ENCODE measurements around the gene SECISBP2. TPM values are rescaled to one million over a fixed set of nuclear protein-coding genes. Genes with fewer than 3 reads are reported as not detected.

The SECISBP2 gene
- total and polyA plus RNA-seq, 2 of the 13 experiments (the other 11 are each of a cell fraction or from before 2014, with no cell fraction given), result 32.4 to 38.0 TPM

GRCh38 chr9:89357331-89358197 lies 39.3 kb downstream of the SECISBP2 start (continued):
- TF ChIP-seq MIXL1 (CRISPR knock-in tag; IDR thresholded peaks at IDR 0.05) (peak; percentile 96), MBNL3 (CRISPR knock-in tag; conservative IDR thresholded peaks at IDR 0.05) (no peak), DRAP1 (CRISPR knock-in tag; IDR thresholded peaks at IDR 0.05) (peak; percentile 61; the same call in 1 of the 2 replicates), ZKSCAN8 (CRISPR knock-in tag; IDR thresholded peaks at IDR 0.05; ENCODE audit: borderline replicate concordance) (peak; percentile 86), ZNF788 (CRISPR knock-in tag; IDR thresholded peaks at IDR 0.05; ENCODE audit: borderline replicate concordance) (peak; percentile 81; the same call in 1 of the 2 replicates), NFKBIZ (CRISPR knock-in tag; IDR thresholded peaks at IDR 0.05) (peak; percentile 74; the same call in 1 of the 2 replicates), ESRRA (CRISPR knock-in tag; IDR thresholded peaks at IDR 0.05; ENCODE audit: low read depth) (peak; percentile 50; the same call in 1 of the 2 replicates), ZNF503 (CRISPR knock-in tag; IDR thresholded peaks at IDR 0.05) (peak; percentile 86; the same call in 1 of the 2 replicates), ZBTB7B (CRISPR knock-in tag; IDR thresholded peaks at IDR 0.05) (peak; percentile 97), HES4 (CRISPR knock-in tag; IDR thresholded peaks at IDR 0.05; ENCODE audit: borderline replicate concordance) (no peak), ZBTB43 (CRISPR knock-in tag; conservative IDR thresholded peaks at IDR 0.05) (peak; percentile 98), ARID2 (CRISPR knock-in tag; IDR thresholded peaks at IDR 0.05; ENCODE audit: borderline replicate concordance) (no peak), HOXA9 (CRISPR knock-in tag; IDR thresholded peaks at IDR 0.05; ENCODE audit: borderline replicate concordance) (no peak), HMGXB3 (CRISPR knock-in tag; IDR thresholded peaks at IDR 0.05; ENCODE audit: borderline replicate concordance) (peak; percentile 92), GABPB1 (CRISPR knock-in tag; IDR thresholded peaks at IDR 0.05) (peak; percentile 57), KLF11 (CRISPR knock-in tag; IDR thresholded peaks at IDR 0.05) (0 out of 2 replicates have a peak, but pooled peaks have one; percentile 63)
